ENCODE data around the gene CDK19. TPM values are rescaled to one million over a fixed set of nuclear protein-coding genes. Genes with fewer than 3 reads are reported as not detected.
"Not testable (repeated sequence)": the region's sequence is repeated elsewhere in the genome, so short reads cannot be mapped to it uniquely, and the experiment has no call there.

Gene CDK19
- total RNA-seq, 4 donors from 2014 or later: 12.9 to 23.2 (median 13.2) TPM

DNA sequence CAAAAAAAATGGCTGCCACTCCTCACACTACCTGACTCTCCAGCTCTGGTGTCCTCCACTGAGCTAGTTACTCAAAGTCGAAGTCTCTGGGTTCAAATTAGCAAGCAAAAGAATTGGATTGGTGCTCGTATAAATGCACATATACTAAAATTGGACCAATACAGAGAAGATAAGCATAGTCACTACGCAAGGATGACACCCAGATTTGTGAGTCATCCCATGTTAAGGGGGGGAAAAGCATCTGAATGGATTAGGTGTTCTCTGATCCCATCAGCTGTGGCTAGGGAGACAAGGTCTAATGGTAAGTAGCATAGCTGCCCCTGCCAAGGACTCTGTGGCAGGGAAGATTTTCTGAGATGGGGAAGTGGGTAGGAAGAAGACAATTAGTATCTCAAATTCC is 41.0 kb upstream of the CDK19 start:
- H3K27ac ChIP-seq: no peak overlapping the region
- TF ChIP-seq EP300 (IDR thresholded peaks at IDR 0.05) (no peak), POLR2A (IDR thresholded peaks at IDR 0.05) (no peak)
- no peaks in the 10 kb centered on the region for H3K27me3 ChIP-seq
- peaks cover 0 to 2% of the 10 kb centered on the region in 2 donors for H3K36me3 ChIP-seq
- no peaks in the 10 kb centered on the region for H3K4me1 ChIP-seq
- 88 to 100% methylated on average over 2 to 3 of the region's 3 CpGs for WGBS, 2 donors (ENCODE audit: low coverage in 1 of 2)
- no peak for ATAC-seq
- no peaks in the 10 kb centered on the region for H3K9me3 ChIP-seq
- H3K4me3 ChIP-seq: no peak overlapping the region

DNA sequence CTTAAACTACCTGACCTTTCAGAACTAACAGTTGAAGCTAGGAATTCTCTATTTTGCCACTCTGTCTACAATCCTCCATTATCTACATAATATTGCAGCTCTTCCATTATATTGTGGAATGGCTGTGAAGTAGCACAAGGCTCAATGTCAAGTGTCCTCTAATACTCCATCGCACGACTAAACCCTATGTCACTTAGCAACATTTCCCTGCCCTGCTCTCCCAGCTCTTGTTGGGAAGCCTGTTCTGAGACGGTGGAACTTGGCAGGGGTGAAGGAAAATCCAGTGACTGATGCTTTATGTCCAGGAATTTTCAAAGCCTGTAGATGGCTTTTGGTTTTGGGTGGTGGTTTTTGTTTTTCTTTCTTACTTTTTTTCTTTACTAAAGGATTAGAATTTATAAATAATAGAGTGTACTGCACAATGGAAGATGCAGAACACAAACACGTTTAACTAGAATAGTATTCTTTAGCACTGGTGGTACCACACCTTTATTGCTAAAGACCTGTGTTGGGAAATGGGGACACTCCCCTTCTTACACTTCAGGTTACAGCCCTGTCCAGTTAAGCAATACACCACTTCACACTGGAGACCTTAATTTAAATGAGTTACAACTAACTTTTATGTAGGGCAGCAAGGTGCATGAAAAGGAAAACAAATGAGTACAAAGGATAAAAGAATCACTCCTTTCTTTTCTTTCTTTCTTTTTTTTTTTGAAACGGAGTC is 38.6 kb upstream of the CDK19 start:
- 51 to 54% methylated on average over 4 to 5 of the region's 5 CpGs for WGBS, 2 donors (ENCODE audit: low coverage in 1 of 2)
- Histone ChIP-seq H3K36me3 (peaks cover 0 to 2% of the 10 kb centered on the region in 2 donors), H3K9me3 (no peaks in the 10 kb centered on the region), H3K4me3 (no peak overlapping the region), H3K4me1 (no peaks in the 10 kb centered on the region), H3K27me3 (no peaks in the 10 kb centered on the region), H3K27ac (no peak overlapping the region)
- TF ChIP-seq, protein P1, sequence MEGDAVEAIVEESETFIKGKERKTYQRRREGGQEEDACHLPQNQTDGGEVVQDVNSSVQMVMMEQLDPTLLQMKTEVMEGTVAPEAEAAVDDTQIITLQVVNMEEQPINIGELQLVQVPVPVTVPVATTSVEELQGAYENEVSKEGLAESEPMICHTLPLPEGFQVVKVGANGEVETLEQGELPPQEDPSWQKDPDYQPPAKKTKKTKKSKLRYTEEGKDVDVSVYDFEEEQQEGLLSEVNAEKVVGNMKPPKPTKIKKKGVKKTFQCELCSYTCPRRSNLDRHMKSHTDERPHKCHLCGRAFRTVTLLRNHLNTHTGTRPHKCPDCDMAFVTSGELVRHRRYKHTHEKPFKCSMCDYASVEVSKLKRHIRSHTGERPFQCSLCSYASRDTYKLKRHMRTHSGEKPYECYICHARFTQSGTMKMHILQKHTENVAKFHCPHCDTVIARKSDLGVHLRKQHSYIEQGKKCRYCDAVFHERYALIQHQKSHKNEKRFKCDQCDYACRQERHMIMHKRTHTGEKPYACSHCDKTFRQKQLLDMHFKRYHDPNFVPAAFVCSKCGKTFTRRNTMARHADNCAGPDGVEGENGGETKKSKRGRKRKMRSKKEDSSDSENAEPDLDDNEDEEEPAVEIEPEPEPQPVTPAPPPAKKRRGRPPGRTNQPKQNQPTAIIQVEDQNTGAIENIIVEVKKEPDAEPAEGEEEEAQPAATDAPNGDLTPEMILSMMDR (IDR thresholded peaks at IDR 0.05): no peak
- TF ChIP-seq EP300 (IDR thresholded peaks at IDR 0.05) (no peak), POLR2AphosphoS5 (IDR thresholded peaks at IDR 0.05) (no peak), POLR2A (IDR thresholded peaks at IDR 0.05) (no peak)
- ATAC-seq: no peak

DNA sequence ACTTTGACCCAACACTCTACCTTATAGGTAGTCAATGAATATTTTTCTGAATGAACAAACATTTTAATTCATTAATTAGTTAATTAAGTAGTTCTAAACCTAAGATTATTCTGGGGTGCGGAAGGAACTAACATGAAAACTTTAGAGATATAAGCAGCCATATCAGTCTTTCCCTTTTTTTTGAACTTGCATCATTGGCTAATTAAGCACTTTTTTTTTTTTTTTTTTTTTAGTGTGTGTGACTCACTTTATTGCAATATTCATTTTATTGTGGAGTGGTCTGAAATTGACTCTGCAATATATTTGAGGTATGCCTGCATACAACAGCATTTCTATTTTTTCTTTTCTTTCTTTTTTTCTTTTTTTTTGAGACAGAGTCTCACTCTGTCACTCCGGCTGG is 37.5 kb upstream of the CDK19 start:
- TF ChIP-seq, protein P1 (IDR thresholded peaks at IDR 0.05): no peak
- TF ChIP-seq POLR2AphosphoS5 (IDR thresholded peaks at IDR 0.05): no peak
- no peak for TF ChIP-seq EP300 (IDR thresholded peaks at IDR 0.05)
- TF ChIP-seq POLR2A (IDR thresholded peaks at IDR 0.05): no peak
- Histone ChIP-seq H3K9me3 (no peaks in the 10 kb centered on the region), H3K4me3 (no peak overlapping the region), H3K4me1 (no peaks in the 10 kb centered on the region), H3K27ac (no peak overlapping the region), H3K27me3 (no peaks in the 10 kb centered on the region), H3K36me3 (no peaks in the 10 kb centered on the region)
- WGBS, 2 donors (ENCODE audit: low coverage in 1 of 2): 100% methylated on average over 1 to 2 of the region's 2 CpGs
- no peak for ATAC-seq

DNA sequence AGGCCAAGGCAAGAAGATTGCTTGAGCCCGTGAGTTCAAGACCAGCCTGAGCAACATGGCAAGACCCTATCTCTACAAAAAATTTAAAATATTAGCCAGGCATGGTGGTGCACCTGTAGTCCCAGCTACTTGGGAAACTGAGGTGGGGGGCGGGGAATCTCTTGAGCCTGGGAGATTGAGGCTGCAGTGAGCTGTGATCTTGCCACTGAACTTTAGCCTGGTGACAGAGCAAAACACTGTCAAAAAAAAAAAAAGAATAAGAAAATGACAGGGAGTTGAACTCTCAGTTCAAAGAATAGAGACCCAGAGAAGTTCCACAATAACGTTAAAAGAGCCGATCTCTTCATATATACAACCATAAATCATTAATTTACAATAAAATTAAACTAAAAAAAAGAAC is 34.5 kb upstream of the CDK19 start:
- Histone ChIP-seq H3K4me3 (no peak overlapping the region), H3K4me1 (no peaks in the 10 kb centered on the region), H3K27ac (no peak overlapping the region), H3K36me3 (no peaks in the 10 kb centered on the region), H3K27me3 (no peaks in the 10 kb centered on the region), H3K9me3 (no peaks in the 10 kb centered on the region)
- 81 to 82% methylated on average over 3 to 4 of the region's 4 CpGs for WGBS, 2 donors (ENCODE audit: low coverage in 1 of 2)
- no peak for ATAC-seq
- TF ChIP-seq, protein P1 (IDR thresholded peaks at IDR 0.05): no peak
- TF ChIP-seq EP300 (IDR thresholded peaks at IDR 0.05) (no peak), POLR2AphosphoS5 (IDR thresholded peaks at IDR 0.05) (no peak), POLR2A (IDR thresholded peaks at IDR 0.05) (no peak)

DNA sequence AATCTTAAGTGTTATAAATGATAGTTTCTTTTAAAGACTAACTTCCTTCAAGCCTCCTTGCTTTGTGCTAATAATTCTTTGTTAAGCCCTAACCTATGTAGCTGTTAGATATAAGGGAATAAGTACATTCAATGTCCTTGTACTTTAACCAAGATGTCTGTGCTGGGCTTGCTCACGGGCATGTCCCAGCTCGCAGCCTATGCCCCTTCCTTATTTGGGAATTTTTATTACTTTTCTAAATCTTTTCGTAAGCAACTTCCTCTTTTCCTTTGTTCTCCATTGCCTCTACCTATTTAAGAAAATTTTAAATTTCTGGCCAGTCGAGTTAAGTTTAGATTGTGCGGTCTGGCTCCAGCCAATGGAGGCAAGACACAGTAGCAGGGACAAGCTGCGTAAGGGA is 26.0 kb upstream of the CDK19 start:
- Histone ChIP-seq H3K27me3 (no peaks in the 10 kb centered on the region), H3K36me3 (no peaks in the 10 kb centered on the region), H3K9me3 (no peaks in the 10 kb centered on the region), H3K4me1 (no peaks in the 10 kb centered on the region), H3K4me3 (no peak overlapping the region), H3K27ac (no peak overlapping the region)
- WGBS, 2 donors (ENCODE audit: low coverage in 1 of 2): 88 to 94% methylated on average over 3 to 6 of the region's 6 CpGs
- no peak for ATAC-seq
- TF ChIP-seq POLR2AphosphoS5 (IDR thresholded peaks at IDR 0.05) (no peak), EP300 (IDR thresholded peaks at IDR 0.05) (no peak), POLR2A (IDR thresholded peaks at IDR 0.05) (no peak)
- TF ChIP-seq, protein P1 (IDR thresholded peaks at IDR 0.05): no peak

DNA sequence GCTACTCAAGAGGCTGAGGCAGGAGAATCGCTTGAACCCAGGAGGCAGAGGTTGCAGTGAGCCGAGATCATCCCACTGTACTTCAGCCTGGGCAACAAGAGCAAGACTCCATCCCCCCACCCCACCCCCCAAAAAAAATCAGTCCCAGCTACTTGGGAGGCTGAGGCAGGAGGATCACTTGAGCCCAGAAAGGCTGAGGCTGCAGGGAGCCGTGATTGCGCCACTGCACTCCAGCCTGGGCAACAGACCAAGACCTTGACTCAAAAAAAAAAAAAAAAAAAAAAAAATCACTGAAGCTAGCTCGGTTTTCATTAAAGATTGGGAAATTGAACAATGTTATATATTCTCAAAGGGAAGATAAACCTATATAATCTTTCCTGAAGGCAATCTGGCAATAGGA is 20.5 kb upstream of the CDK19 start:
- H3K36me3 ChIP-seq, H3K4me3 ChIP-seq, H3K27ac ChIP-seq, ATAC-seq, H3K27me3 ChIP-seq, H3K4me1 ChIP-seq, H3K9me3 ChIP-seq: not testable (repeated sequence)
- whole genome bisulfite sequencing, 2 donors (ENCODE audit: low coverage in 1 of 2): 67 to 69% methylated on average over 2 of the region's 5 CpGs
